ENCODE measurements around the gene RASGRP4.

GRCh38 chr19:38473201-38473600, 47.2 kb upstream of the RASGRP4 start:
- TF ChIP-seq CTCF (conservative IDR thresholded peaks at IDR 0.05; ENCODE audit: low read depth, low read length) (no peak), EZH2 (IDR thresholded peaks at IDR 0.05; ENCODE audit: borderline replicate concordance, low read depth, low read length, poor library complexity, severe bottlenecking) (no peak)

Data from A673 (cell line).